Vagina (tissue), 2 donors: ENCODE results near the gene LRMDA.

Experiments
- POLR2A ChIP-seq, 2 donors: fragments of 450-650 bp; IDR thresholded peaks; one replicate each; pipeline ENCODE4 v1.6.1; 2017; ENCODE audit warnings: antibody characterized with exemption in 2 of 2, mild to moderate bottlenecking in 2 of 2, moderate library complexity in 2 of 2
- POLR2AphosphoS5 ChIP-seq, 2 donors: sonication (generic); formaldehyde crosslinking; IDR thresholded peaks; one replicate each; pipeline ENCODE4 v1.9.0; 2017; ENCODE audit warnings: antibody characterized with exemption in 2 of 2, mild to moderate bottlenecking in 2 of 2, low read depth in 1 of 2; ENCODE audit not compliant: insufficient read depth in 1 of 2
- TF ChIP-seq, protein P1 (sequence below), 3 experiments: fragments of 450-650 bp in 2 of 3; fragments of 200-600 bp in 1 of 3; sonication (generic) in 1 of 3; IDR thresholded peaks; one replicate each; pipeline ENCODE4 v1.5.1; 2017 to 2019; ENCODE audit warnings: antibody characterized with exemption in 3 of 3, mild to moderate bottlenecking in 2 of 3, moderate library complexity in 2 of 3

DNA sequence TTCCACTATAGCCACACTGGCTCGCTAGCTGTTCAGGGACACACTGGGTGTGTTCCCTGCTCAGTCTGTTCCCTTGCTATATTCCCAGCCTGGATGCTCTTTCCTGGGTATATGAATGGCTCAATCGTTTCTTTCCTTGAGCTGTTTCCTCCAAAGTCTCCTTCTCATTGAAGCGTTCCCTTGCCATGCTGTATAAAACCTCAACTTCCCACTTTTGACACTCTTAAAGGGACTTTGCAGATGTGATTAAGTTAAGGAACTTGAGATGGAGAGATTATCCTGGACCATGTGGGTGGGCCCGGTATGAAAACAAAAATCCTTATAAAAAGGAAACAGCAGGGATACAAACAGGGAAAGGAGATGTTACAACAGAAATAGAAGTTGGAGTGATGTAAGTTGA, 973.1 kb downstream of the LRMDA start:
- TF ChIP-seq, protein P1, sequence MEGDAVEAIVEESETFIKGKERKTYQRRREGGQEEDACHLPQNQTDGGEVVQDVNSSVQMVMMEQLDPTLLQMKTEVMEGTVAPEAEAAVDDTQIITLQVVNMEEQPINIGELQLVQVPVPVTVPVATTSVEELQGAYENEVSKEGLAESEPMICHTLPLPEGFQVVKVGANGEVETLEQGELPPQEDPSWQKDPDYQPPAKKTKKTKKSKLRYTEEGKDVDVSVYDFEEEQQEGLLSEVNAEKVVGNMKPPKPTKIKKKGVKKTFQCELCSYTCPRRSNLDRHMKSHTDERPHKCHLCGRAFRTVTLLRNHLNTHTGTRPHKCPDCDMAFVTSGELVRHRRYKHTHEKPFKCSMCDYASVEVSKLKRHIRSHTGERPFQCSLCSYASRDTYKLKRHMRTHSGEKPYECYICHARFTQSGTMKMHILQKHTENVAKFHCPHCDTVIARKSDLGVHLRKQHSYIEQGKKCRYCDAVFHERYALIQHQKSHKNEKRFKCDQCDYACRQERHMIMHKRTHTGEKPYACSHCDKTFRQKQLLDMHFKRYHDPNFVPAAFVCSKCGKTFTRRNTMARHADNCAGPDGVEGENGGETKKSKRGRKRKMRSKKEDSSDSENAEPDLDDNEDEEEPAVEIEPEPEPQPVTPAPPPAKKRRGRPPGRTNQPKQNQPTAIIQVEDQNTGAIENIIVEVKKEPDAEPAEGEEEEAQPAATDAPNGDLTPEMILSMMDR (IDR thresholded peaks at IDR 0.05) = no peak
- TF ChIP-seq POLR2AphosphoS5 (IDR thresholded peaks at IDR 0.05; ENCODE audit: insufficient read depth in 1 of 2, low read depth in 1 of 2) (no peak), POLR2A (IDR thresholded peaks at IDR 0.05) (no peak)
